Activated T-helper 2 cell treated with anti-CD3 and anti-CD28 coated beads, Interferon-gamma antibody, Interleukin-2, Interleukin-4, amounts not matched to agents 10 μg/mL and 5 μg/mL and 100 μg/mL, durations not matched to agents 14 hours and 24 hours and 36 hours (primary cell): ENCODE measurements around the gene MKNK1. TPM values are rescaled to one million over a fixed set of nuclear protein-coding genes. Genes with fewer than 3 reads are reported as not detected.

ENCODE experiments used
- DNase-seq: peaks from one replicate; pipeline ENCODE4 v3.0.0; 2021; ENCODE audit warnings: low spot score
- H3K27ac Mint-ChIP-seq: one replicate; pipeline ENCODE4 v1.8.0; 2021; ENCODE audit warnings: mixed read lengths
- H3K27me3 Mint-ChIP-seq: one replicate; pipeline ENCODE4 v1.8.0; 2021; ENCODE audit warnings: low read depth, mixed read lengths
- H3K36me3 Mint-ChIP-seq: one replicate; pipeline ENCODE4 v1.8.0; 2021; ENCODE audit warnings: low read depth, mixed read lengths
- H3K4me1 Mint-ChIP-seq: one replicate; pipeline ENCODE4 v1.8.0; 2021; ENCODE audit warnings: low read depth, mixed read lengths
- H3K4me3 Mint-ChIP-seq: one replicate; pipeline ENCODE4 v1.8.0; 2021; ENCODE audit warnings: low read depth, mild to moderate bottlenecking, moderate library complexity, mixed read lengths
- H3K9me3 Mint-ChIP-seq: one replicate; pipeline ENCODE4 v1.8.0; 2021; ENCODE audit warnings: mixed read lengths
- intact Hi-C: fragments of 100-400 bp; cut with micrococcal nuclease; formaldehyde crosslinking; loops from one replicate; pipeline ENCODE4 v1.15.1; 2023
- total RNA-seq: library from RNA; stranded (reverse); gene quantifications from 2 replicates; pipeline ENCODE4 v1.2.3, GENCODE V29; 2022

Gene MKNK1
- total RNA-seq, 1 donor from 2014 or later = 45.2 TPM

- Mint-ChIP-seq H3K27ac (peak overlapping the region; percentile 2), H3K9me3 (no peaks in the 10 kb centered on the region), H3K4me3 (no peak overlapping the region), H3K36me3 (no peaks in the 10 kb centered on the region), H3K4me1 (peaks cover 6% of the 10 kb centered on the region), H3K27me3 (peaks cover 17% of the 10 kb centered on the region)
- intact Hi-C loops = no loop called here
- DNase-seq = peak; percentile 41
These were observed 54.1 kb downstream of the MKNK1 start for GRCh38 chr1:46549697-46550681.

- DNase-seq = no peak
- H3K27ac Mint-ChIP-seq = no peak overlapping the region
- no peak overlapping the region for H3K4me3 Mint-ChIP-seq
- peaks cover 38% of the 10 kb centered on the region for H3K27me3 Mint-ChIP-seq
- H3K36me3 Mint-ChIP-seq = no peaks in the 10 kb centered on the region
- peaks cover 8% of the 10 kb centered on the region for H3K4me1 Mint-ChIP-seq
- H3K9me3 Mint-ChIP-seq = no peaks in the 10 kb centered on the region
- intact Hi-C loops = no loop called here
These were observed 56.3 kb downstream of the MKNK1 start for GRCh38 chr1:46547481-46548383.

GRCh38 chr1:46546210-46546609 is 57.9 kb downstream of the MKNK1 start:
- H3K27me3 Mint-ChIP-seq = peaks cover 47% of the 10 kb centered on the region
- H3K9me3 Mint-ChIP-seq = no peaks in the 10 kb centered on the region
- no peak overlapping the region for H3K27ac Mint-ChIP-seq
- intact Hi-C loops = no loop called here
- no peak overlapping the region for H3K4me3 Mint-ChIP-seq
- peaks cover 8% of the 10 kb centered on the region for H3K4me1 Mint-ChIP-seq
- H3K36me3 Mint-ChIP-seq = no peaks in the 10 kb centered on the region
- no peak for DNase-seq

- Mint-ChIP-seq H3K36me3 (no peaks in the 10 kb centered on the region), H3K27ac (no peak overlapping the region), H3K4me3 (no peak overlapping the region), H3K9me3 (no peaks in the 10 kb centered on the region), H3K27me3 (peaks cover 49% of the 10 kb centered on the region), H3K4me1 (peaks cover 8% of the 10 kb centered on the region)
- DNase-seq = no peak
- intact Hi-C loops = no loop called here
These were observed 58.3 kb downstream of the MKNK1 start for GRCh38 chr1:46545784-46546183.

- no peak for DNase-seq
- Mint-ChIP-seq H3K4me1 (peaks cover 5% of the 10 kb centered on the region), H3K27ac (no peak overlapping the region), H3K9me3 (no peaks in the 10 kb centered on the region), H3K36me3 (no peaks in the 10 kb centered on the region), H3K27me3 (peaks cover 50% of the 10 kb centered on the region), H3K4me3 (no peak overlapping the region)
- intact Hi-C loops = no loop called here
These were observed 59.4 kb downstream of the MKNK1 start for GRCh38 chr1:46544561-46545240.

GRCh38 chr1:46543761-46544560 is 60.1 kb downstream of the MKNK1 start:
- Mint-ChIP-seq H3K27ac (no peak overlapping the region), H3K4me3 (no peak overlapping the region), H3K36me3 (no peaks in the 10 kb centered on the region), H3K27me3 (peaks cover 50% of the 10 kb centered on the region), H3K9me3 (no peaks in the 10 kb centered on the region), H3K4me1 (peaks cover 2% of the 10 kb centered on the region)
- no peak for DNase-seq
- intact Hi-C loops = no loop called here

GRCh38 chr1:46543382-46543760 is 60.7 kb downstream of the MKNK1 start:
- Mint-ChIP-seq H3K4me1 (peaks cover 2% of the 10 kb centered on the region), H3K9me3 (no peaks in the 10 kb centered on the region), H3K27me3 (peaks cover 53% of the 10 kb centered on the region), H3K4me3 (no peak overlapping the region), H3K36me3 (no peaks in the 10 kb centered on the region), H3K27ac (no peak overlapping the region)
- DNase-seq = no peak
- intact Hi-C loops = no loop called here

GRCh38 chr1:46539972-46540371 is 64.1 kb downstream of the MKNK1 start:
- Mint-ChIP-seq H3K27me3 (peaks cover 54% of the 10 kb centered on the region), H3K36me3 (no peaks in the 10 kb centered on the region), H3K27ac (no peak overlapping the region), H3K4me3 (no peak overlapping the region), H3K9me3 (no peaks in the 10 kb centered on the region), H3K4me1 (peaks cover 2% of the 10 kb centered on the region)
- intact Hi-C loops = no loop called here
- DNase-seq = no peak

GRCh38 chr1:46538147-46538546 is 65.9 kb downstream of the MKNK1 start:
- no peak overlapping the region for H3K27ac Mint-ChIP-seq
- no peaks in the 10 kb centered on the region for H3K9me3 Mint-ChIP-seq
- H3K4me1 Mint-ChIP-seq = peaks cover 4% of the 10 kb centered on the region
- peaks cover 52% of the 10 kb centered on the region for H3K27me3 Mint-ChIP-seq
- intact Hi-C loops = no loop called here
- H3K4me3 Mint-ChIP-seq = no peak overlapping the region
- no peaks in the 10 kb centered on the region for H3K36me3 Mint-ChIP-seq
- no peak for DNase-seq

- Mint-ChIP-seq H3K4me3 (no peak overlapping the region), H3K27ac (no peak overlapping the region), H3K36me3 (no peaks in the 10 kb centered on the region), H3K4me1 (peaks cover 4% of the 10 kb centered on the region), H3K9me3 (no peaks in the 10 kb centered on the region), H3K27me3 (peaks cover 47% of the 10 kb centered on the region)
- DNase-seq = no peak
- intact Hi-C loops = no loop called here
These were observed 66.4 kb downstream of the MKNK1 start for GRCh38 chr1:46537651-46538050.

- no peak overlapping the region for H3K4me3 Mint-ChIP-seq
- H3K9me3 Mint-ChIP-seq = no peaks in the 10 kb centered on the region
- no peak overlapping the region for H3K27ac Mint-ChIP-seq
- no peak for DNase-seq
- intact Hi-C loops = no loop called here
- H3K36me3 Mint-ChIP-seq = no peaks in the 10 kb centered on the region
- peaks cover 44% of the 10 kb centered on the region for H3K27me3 Mint-ChIP-seq
- peaks cover 5% of the 10 kb centered on the region for H3K4me1 Mint-ChIP-seq
These were observed 67.5 kb downstream of the MKNK1 start for GRCh38 chr1:46536527-46536926.

GRCh38 chr1:46535063-46535462 is 69.0 kb downstream of the MKNK1 start:
- Mint-ChIP-seq H3K27me3 (peaks cover 46% of the 10 kb centered on the region), H3K4me1 (peaks cover 5% of the 10 kb centered on the region), H3K4me3 (no peak overlapping the region), H3K36me3 (no peaks in the 10 kb centered on the region), H3K9me3 (no peaks in the 10 kb centered on the region), H3K27ac (no peak overlapping the region)
- DNase-seq = no peak
- intact Hi-C loops = no loop called here
